ENCODE data around the gene NKX6-2. TPM values are rescaled to one million over a fixed set of nuclear protein-coding genes. Genes with fewer than 3 reads are reported as not detected.

NKX6-2 gene
- polyA plus RNA-seq, 1 donor from 2014 or later, result not detected

GRCh38 chr10:132753596-132753995 lies 32.4 kb downstream of the NKX6-2 start:
- H3K9me3 ChIP-seq (ENCODE audit: low read length), result no peaks in the 10 kb centered on the region
- H3K79me2 ChIP-seq (replicated peaks; ENCODE audit: insufficient read depth, low read length), result no peaks in the 10 kb centered on the region
- H2AFZ ChIP-seq (ENCODE audit: low read depth, low read length), result no peak overlapping the region
- no peaks in the 10 kb centered on the region for H3K9me2 ChIP-seq (ENCODE audit: insufficient read depth, low read length)
- no peaks in the 10 kb centered on the region for H4K20me1 ChIP-seq (ENCODE audit: insufficient read depth)
- H3K4me2 ChIP-seq (ENCODE audit: low read length), result no peak overlapping the region
- TF ChIP-seq TAF1 (IDR thresholded peaks at IDR 0.05; ENCODE audit: low read depth) (no peak), EP300 (conservative IDR thresholded peaks at IDR 0.05; ENCODE audit: poor library complexity, severe bottlenecking) (no peak), EZH2 (IDR thresholded peaks at IDR 0.05; ENCODE audit: borderline replicate concordance, insufficient read depth, low read length, poor library complexity, severe bottlenecking) (no peak), REST (IDR thresholded peaks at IDR 0.05; ENCODE audit: borderline replicate concordance) (no peak), CTCF (IDR thresholded peaks at IDR 0.05; ENCODE audit: poor library complexity, severe bottlenecking) (no peak), POLR2AphosphoS5 (IDR thresholded peaks at IDR 0.05) (no peak), MXI1 (conservative IDR thresholded peaks at IDR 0.05; ENCODE audit: poor library complexity, severe bottlenecking) (no peak), RAD21 (conservative IDR thresholded peaks at IDR 0.05) (no peak), SMC3 (conservative IDR thresholded peaks at IDR 0.05; ENCODE audit: poor library complexity) (no peak)
- no peak overlapping the region for H3K27ac ChIP-seq (ENCODE audit: low read length)
- no peak overlapping the region for H3K4me3 ChIP-seq (ENCODE audit: low read length)
- no peaks in the 10 kb centered on the region for H3K36me3 ChIP-seq (ENCODE audit: insufficient read depth, low read length)
- H3K9ac ChIP-seq (ENCODE audit: low read length), result no peak overlapping the region
- no peaks in the 10 kb centered on the region for H3F3A ChIP-seq (ENCODE audit: insufficient read depth, low read length, poor library complexity, severe bottlenecking)
- peaks cover 4% of the 10 kb centered on the region for H3K27me3 ChIP-seq (ENCODE audit: insufficient read depth, low read depth, low read length)

GRCh38 chr10:132752961-132753360 lies 33.0 kb downstream of the NKX6-2 start:
- no peak overlapping the region for H2AFZ ChIP-seq (ENCODE audit: low read depth, low read length)
- peaks cover 4% of the 10 kb centered on the region for H3K27me3 ChIP-seq (ENCODE audit: insufficient read depth, low read depth, low read length)
- no peak overlapping the region for H3K27ac ChIP-seq (ENCODE audit: low read length)
- H3F3A ChIP-seq (ENCODE audit: insufficient read depth, low read length, poor library complexity, severe bottlenecking), result no peaks in the 10 kb centered on the region
- TF ChIP-seq TAF1 (IDR thresholded peaks at IDR 0.05; ENCODE audit: low read depth), result no peak
- no peak for TF ChIP-seq REST (IDR thresholded peaks at IDR 0.05; ENCODE audit: borderline replicate concordance)
- TF ChIP-seq SMC3 (conservative IDR thresholded peaks at IDR 0.05; ENCODE audit: poor library complexity), result no peak
- no peak overlapping the region for H3K9ac ChIP-seq (ENCODE audit: low read length)
- no peaks in the 10 kb centered on the region for H3K36me3 ChIP-seq (ENCODE audit: insufficient read depth, low read length)
- no peaks in the 10 kb centered on the region for H4K20me1 ChIP-seq (ENCODE audit: insufficient read depth)
- H3K4me2 ChIP-seq (ENCODE audit: low read length), result no peak overlapping the region
- H3K4me3 ChIP-seq (ENCODE audit: low read length), result no peak overlapping the region
- H3K9me2 ChIP-seq (ENCODE audit: insufficient read depth, low read length), result no peaks in the 10 kb centered on the region
- no peaks in the 10 kb centered on the region for H3K79me2 ChIP-seq (replicated peaks; ENCODE audit: insufficient read depth, low read length)
- no peaks in the 10 kb centered on the region for H3K9me3 ChIP-seq (ENCODE audit: low read length)
